OCI-LY7 (cell line): ENCODE results near the gene FGFBP2.

Source experiments
- CTCF ChIP-seq: fragments of 200-600 bp; sonication (generic); conservative IDR thresholded peaks from 2 replicates; pipeline ENCODE4 v1.5.1; 2014; ENCODE audit warnings: mild to moderate bottlenecking, antibody characterized with exemption, low read length, moderate library complexity, mixed read lengths
- EZH2phosphoT487 ChIP-seq: fragments of 200-600 bp; sonication (generic); IDR thresholded peaks from 2 replicates; pipeline ENCODE4 v1.6.1; 2018; ENCODE audit warnings: low read depth, borderline replicate concordance, mild to moderate bottlenecking, mixed run types, antibody characterized with exemption, low read length, moderate library complexity, mixed read lengths

GRCh38 chr4:15931451-15932210, 31.3 kb downstream of the FGFBP2 start:
- TF ChIP-seq CTCF = no peak
- TF ChIP-seq EZH2phosphoT487 = no peak
